Transverse colon (tissue), 4 donors: ENCODE measurements around the gene CAPN5. TPM values are rescaled to one million over a fixed set of nuclear protein-coding genes. Genes with fewer than 3 reads are reported as not detected.

ENCODE experiments used
- DNase-seq: peaks from one replicate; pipeline ENCODE4 v3.0.0-alpha.2; 2019
- H3K27ac ChIP-seq, 4 donors: fragments of 200-600 bp; sonication (generic); 2 replicates each; pipeline ENCODE4 v1.5.1; 2016 to 2018; ENCODE audit warnings: inconsistent platforms in 4 of 4
- H3K27me3 ChIP-seq: fragments of 200-600 bp; sonication (generic); 2 replicates; pipeline ENCODE4 v1.5.1; 2017; ENCODE audit warnings: inconsistent platforms
- H3K36me3 ChIP-seq, 4 donors: fragments of 200-600 bp; sonication (generic); 2 replicates each; pipeline ENCODE4 v1.5.1; 2017 to 2019; ENCODE audit warnings: inconsistent platforms in 4 of 4
- H3K4me1 ChIP-seq, 4 donors: fragments of 200-600 bp; sonication (generic); 2 replicates each; pipeline ENCODE4 v1.5.1; 2017 to 2020; ENCODE audit warnings: inconsistent platforms in 4 of 4
- H3K4me3 ChIP-seq, 4 donors: fragments of 200-600 bp; sonication (generic); 1 replicate in 1 of 4; 2 replicates in 3 of 4; pipeline versions ENCODE4 v1.5.1 to v1.6.1; 2017 to 2019; ENCODE audit warnings: inconsistent platforms in 4 of 4
- H3K9me3 ChIP-seq, 2 donors: fragments of 200-600 bp; sonication (generic); 2 replicates each; pipeline ENCODE4 v1.5.1; 2017 to 2019; ENCODE audit warnings: inconsistent platforms in 2 of 2
- EP300 ChIP-seq: sonication (generic); formaldehyde crosslinking; IDR thresholded peaks from one replicate; pipeline ENCODE4 v1.6.1; 2017; ENCODE audit warnings: antibody characterized with exemption, low read depth
- POLR2A ChIP-seq: fragments of 450-650 bp; IDR thresholded peaks from one replicate; pipeline ENCODE4 v1.6.1; 2016; ENCODE audit warnings: antibody characterized with exemption, mild to moderate bottlenecking, moderate library complexity
- POLR2AphosphoS5 ChIP-seq, 3 donors: sonication (generic); formaldehyde crosslinking; IDR thresholded peaks; one replicate each; pipeline ENCODE4 v1.6.1; 2016; ENCODE audit warnings: antibody characterized with exemption in 3 of 3
- WGBS, 2 donors: methylation state at CpG; one replicate each; pipeline ENCODE4 v1.1.5; 2018; ENCODE audit warnings: low coverage in 1 of 2; 5-methylcytosine and 5-hydroxymethylcytosine counted together
- in situ Hi-C, 4 donors: fragments of 200-750 bp; cut with MboI; loops; one replicate each; pipeline versions ENCODE4 v1.15.0 to v1.15.1; 2017; ENCODE audit warnings: low sequenced_read_pairs in 3 of 4, low pct_ligation_motif_present in 1 of 4, low pct_unique_long_range_greater_than_20kb in 1 of 4
- intact Hi-C: fragments of 100-400 bp; cut with DNase I; formaldehyde crosslinking; loops from one replicate; pipeline ENCODE4 v1.15.1; 2023; ENCODE audit warnings: low total_unique reads
- total RNA-seq, 4 donors: library from RNA; depleted of rRNA; stranded (reverse); fragments of >200 nt; gene quantifications; one replicate each; pipeline ENCODE4 v1.1.0, GENCODE V29; 2016
- TF ChIP-seq, protein P1 (sequence below), 5 experiments: fragments of 200-600 bp in 3 of 5; fragments of 450-650 bp in 2 of 5; sonication (generic) in 3 of 5; IDR thresholded peaks; 1 replicate in 2 of 5; 2 replicates in 3 of 5; pipeline ENCODE4 v1.5.1; 2016 to 2017; ENCODE audit warnings: antibody characterized with exemption in 5 of 5, inconsistent platforms in 3 of 5, mild to moderate bottlenecking in 2 of 5, moderate library complexity in 1 of 5

Gene CAPN5
- total RNA-seq, 4 donors from 2014 or later: 210 to 290 (median 214) TPM

DNA sequence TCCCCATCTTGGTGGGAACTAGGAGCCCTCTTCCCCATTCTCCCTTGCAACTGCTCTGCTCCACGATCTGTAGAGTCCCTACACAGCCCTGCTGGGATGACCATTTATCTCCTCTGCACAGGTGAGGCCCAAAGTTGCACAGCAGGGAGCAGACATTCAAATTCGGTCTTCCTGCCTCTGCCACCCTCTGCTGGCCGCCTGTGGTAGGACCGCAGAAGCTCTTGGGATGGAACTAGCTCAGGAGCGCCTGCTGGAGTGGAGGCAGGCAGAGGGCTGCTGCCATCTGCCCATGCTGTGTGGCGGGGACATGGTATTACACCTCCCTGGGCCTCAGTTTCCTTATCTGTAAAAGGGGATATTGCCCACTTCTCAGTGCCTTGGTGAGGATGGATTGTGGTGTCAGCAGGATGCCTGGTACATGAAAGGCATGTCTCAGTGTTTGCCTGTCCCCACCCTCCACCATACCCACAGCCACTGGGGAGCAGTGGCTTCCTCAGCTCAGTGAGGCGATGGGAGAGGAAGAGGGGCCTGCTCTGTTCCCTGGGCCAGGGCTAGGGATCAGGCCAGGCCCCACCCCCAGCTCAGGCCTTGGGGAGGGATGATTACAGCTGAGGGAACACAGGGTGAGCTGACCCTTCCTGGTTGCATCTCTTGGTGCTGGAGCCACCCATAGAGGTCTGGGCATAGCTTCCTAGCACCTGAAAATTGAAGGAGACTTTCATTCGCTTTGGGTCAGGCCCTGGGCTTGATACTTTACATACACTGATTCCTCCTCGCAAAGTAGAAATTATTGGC lies 24.6 kb downstream of the CAPN5 start:
- Histone ChIP-seq H3K36me3 (no peaks in the 10 kb centered on the region), H3K27ac (peak overlapping the region; percentile 88 to 94 (median 94)), H3K27me3 (no peaks in the 10 kb centered on the region), H3K4me1 (peaks cover 39 to 74% (median 54%) of the 10 kb centered on the region in 4 donors), H3K4me3 (no peak overlapping the region), H3K9me3 (no peaks in the 10 kb centered on the region)
- WGBS, 2 donors: 31% methylated on average over 9 of the region's 9 CpGs; no CpG with 5 or more reads in 1 of the 2 donors
- TF ChIP-seq POLR2A: no peak
- TF ChIP-seq POLR2AphosphoS5 (IDR thresholded peaks at IDR 0.05): peak in 1 of 3 donors; percentile 25
- TF ChIP-seq, protein P1, sequence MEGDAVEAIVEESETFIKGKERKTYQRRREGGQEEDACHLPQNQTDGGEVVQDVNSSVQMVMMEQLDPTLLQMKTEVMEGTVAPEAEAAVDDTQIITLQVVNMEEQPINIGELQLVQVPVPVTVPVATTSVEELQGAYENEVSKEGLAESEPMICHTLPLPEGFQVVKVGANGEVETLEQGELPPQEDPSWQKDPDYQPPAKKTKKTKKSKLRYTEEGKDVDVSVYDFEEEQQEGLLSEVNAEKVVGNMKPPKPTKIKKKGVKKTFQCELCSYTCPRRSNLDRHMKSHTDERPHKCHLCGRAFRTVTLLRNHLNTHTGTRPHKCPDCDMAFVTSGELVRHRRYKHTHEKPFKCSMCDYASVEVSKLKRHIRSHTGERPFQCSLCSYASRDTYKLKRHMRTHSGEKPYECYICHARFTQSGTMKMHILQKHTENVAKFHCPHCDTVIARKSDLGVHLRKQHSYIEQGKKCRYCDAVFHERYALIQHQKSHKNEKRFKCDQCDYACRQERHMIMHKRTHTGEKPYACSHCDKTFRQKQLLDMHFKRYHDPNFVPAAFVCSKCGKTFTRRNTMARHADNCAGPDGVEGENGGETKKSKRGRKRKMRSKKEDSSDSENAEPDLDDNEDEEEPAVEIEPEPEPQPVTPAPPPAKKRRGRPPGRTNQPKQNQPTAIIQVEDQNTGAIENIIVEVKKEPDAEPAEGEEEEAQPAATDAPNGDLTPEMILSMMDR (IDR thresholded peaks at IDR 0.05): peak; percentile 91 to 98 (median 96)
- no peak for TF ChIP-seq EP300
- intact Hi-C loops: loop anchor here (1.0 kb wide), 1 partner anchor 44 kb away; no protein-coding TSS in a partner anchor
- peak; percentile 92 for DNase-seq
- in situ Hi-C loops: loop anchor here in 2 of 4 donors (5.0 kb wide), 2 partner anchors 39 to 44 kb away; no protein-coding TSS in a partner anchor

- 65% methylated on average over 7 of the region's 7 CpGs; no CpG with 5 or more reads in 1 of the 2 donors for whole genome bisulfite sequencing, 2 donors
- Histone ChIP-seq H3K4me1 (peaks cover 37 to 74% (median 52%) of the 10 kb centered on the region in 4 donors), H3K4me3 (no peak overlapping the region), H3K9me3 (no peaks in the 10 kb centered on the region), H3K27me3 (no peaks in the 10 kb centered on the region), H3K27ac (peak overlapping the region in 1 of 4 donors; percentile 49), H3K36me3 (no peaks in the 10 kb centered on the region)
- in situ Hi-C loops: loop anchor here in 2 of 4 donors (5.0 kb wide), 2 partner anchors 40 to 45 kb away; no protein-coding TSS in a partner anchor
- no peak for DNase-seq
- TF ChIP-seq POLR2A (no peak), POLR2AphosphoS5 (IDR thresholded peaks at IDR 0.05) (no peak), EP300 (no peak)
- TF ChIP-seq, protein P1 (IDR thresholded peaks at IDR 0.05): no peak
- intact Hi-C loops: no loop called here
These were observed 25.6 kb downstream of the CAPN5 start for GRCh38 chr11:77092382-77092781.

DNA sequence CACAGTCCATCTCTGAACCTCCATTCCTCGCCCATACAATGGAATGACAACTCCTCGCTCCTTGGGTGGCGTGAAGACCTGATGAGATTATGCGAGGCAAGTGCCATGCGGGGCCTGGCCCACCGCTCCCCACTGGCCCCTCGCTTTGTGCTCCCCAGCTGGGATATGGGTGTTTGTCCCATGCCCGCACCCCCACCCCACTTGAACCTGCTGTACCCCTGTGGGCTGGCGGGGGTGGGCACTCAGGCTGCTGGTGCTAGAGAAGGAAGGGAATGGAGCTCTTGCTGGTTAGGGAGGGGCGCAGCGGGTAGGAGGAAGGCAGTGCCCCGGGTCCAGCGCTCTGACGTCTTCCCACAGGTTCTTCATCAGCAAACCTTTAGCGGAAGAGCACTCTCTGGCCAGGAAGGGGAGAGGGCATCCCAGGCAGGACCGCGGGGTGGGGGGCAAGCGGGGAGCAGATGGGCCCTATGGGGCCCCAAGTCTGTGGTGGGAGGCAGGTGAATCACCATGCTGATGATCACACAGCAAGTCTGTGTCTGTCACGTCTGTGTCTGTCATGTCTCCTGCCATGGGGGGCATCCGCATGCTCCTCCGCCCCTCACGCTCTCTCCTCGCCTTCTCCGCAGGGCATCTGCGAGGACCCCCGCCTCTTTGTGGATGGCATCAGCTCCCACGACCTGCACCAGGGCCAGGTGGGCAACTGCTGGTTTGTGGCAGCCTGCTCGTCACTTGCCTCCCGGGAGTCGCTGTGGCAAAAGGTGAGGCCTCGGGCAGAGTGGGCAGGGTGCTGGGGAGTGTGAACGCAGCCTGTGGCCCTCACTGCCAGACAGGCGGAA lies 26.5 kb downstream of the CAPN5 start:
- intact Hi-C loops (no loop called here), in situ Hi-C loops (loop anchor here in 2 of 4 donors (5.0 kb wide), 2 partner anchors 41 to 46 kb away; no protein-coding TSS in a partner anchor)
- Histone ChIP-seq H3K36me3 (no peaks in the 10 kb centered on the region), H3K27me3 (no peaks in the 10 kb centered on the region), H3K4me3 (no peak overlapping the region), H3K4me1 (peaks cover 28 to 65% (median 43%) of the 10 kb centered on the region in 4 donors), H3K9me3 (no peaks in the 10 kb centered on the region), H3K27ac (peak overlapping the region in 2 of 4 donors; percentile 78 to 87)
- WGBS, 2 donors: 62 to 91% methylated on average over 3 to 32 of the region's 33 CpGs
- no peak for DNase-seq
- TF ChIP-seq POLR2AphosphoS5 (IDR thresholded peaks at IDR 0.05) (no peak), EP300 (no peak), POLR2A (no peak)
- TF ChIP-seq, protein P1 (IDR thresholded peaks at IDR 0.05): no peak
